ENCODE measurements around the gene CLMN. TPM values are rescaled to one million over a fixed set of nuclear protein-coding genes. Genes with fewer than 3 reads are reported as not detected.

CLMN gene
- total and polyA plus RNA-seq, 2 donors (not counting 3 experiments of a cell fraction or from before 2014, with no cell fraction given), result 0.72 to 9.6 TPM

DNA sequence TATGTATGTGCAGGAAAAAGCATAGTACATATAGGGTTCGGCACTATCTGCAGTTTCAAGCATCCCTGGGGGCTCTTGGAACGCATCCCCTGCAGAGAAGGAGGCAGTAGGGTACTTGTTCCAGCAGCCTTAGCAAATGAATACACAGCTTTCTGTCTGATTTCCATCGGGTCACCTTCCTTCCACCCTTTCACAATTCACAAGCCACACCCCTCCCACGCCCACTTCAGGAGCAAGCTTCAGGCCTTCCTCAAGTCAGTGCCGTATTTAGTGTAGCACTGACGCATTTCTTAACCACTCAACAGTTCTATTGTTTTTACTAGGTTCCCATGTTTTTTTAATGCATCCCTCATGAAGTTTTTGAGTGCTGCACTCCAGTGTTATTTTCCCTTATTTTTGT lies 64.2 kb downstream of the CLMN start:
- DNase-seq (ENCODE audit: low read depth, low spot score) (peak; percentile 61), FAIRE-seq (peak; percentile 91)
- POLR2A ChIA-PET, result no interaction called here

More for the DNA sequence above, 64.2 kb downstream of the CLMN start:
- no peaks in the 10 kb centered on the region for H3K36me3 ChIP-seq (ENCODE audit: control insufficient read depth in 2 of 2, extremely low read depth in 1 of 2, insufficient read depth in 2 of 2, low read length in 2 of 2)
- H3K4me3 ChIP-seq (replicated peaks in 1 of 3; ENCODE audit: insufficient read depth in 1 of 3, low read depth in 1 of 3, low read length in 3 of 3), result no peak overlapping the region
- BruUV-seq (replicated peaks), result no TSS peak
- dilution Hi-C loops (cut with MboI; ENCODE audit: extremely low pct_ligation_motif_present, low sequenced_read_pairs), result no loop called here
- peak overlapping the region; percentile 47 for H3K4me2 ChIP-seq (ENCODE audit: insufficient read depth, low read length)
- CTCF ChIA-PET, result interaction anchor here (0.9 to 1.4 kb wide), 3 partner anchors 10 to 106 kb away, joined by 3 to 5 read pairs (median 3); no protein-coding TSS in a partner anchor
- no peak overlapping the region for H3K27ac ChIP-seq (ENCODE audit: insufficient read depth, low read depth, low read length)
- H3K79me2 ChIP-seq (ENCODE audit: control insufficient read depth, insufficient read depth, low read length), result no peaks in the 10 kb centered on the region
- no peak for TF ChIP-seq JUN (IDR thresholded peaks at IDR 0.05; ENCODE audit: borderline replicate concordance, insufficient read depth, insufficient read length, low read depth)
- TF ChIP-seq MYC (IDR thresholded peaks at IDR 0.05; ENCODE audit: low read depth, low read length), result no peak
- TF ChIP-seq, protein P1, sequence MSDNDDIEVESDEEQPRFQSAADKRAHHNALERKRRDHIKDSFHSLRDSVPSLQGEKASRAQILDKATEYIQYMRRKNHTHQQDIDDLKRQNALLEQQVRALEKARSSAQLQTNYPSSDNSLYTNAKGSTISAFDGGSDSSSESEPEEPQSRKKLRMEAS (IDR thresholded peaks at IDR 0.05; ENCODE audit: insufficient read depth, insufficient read length), result no peak
- TF ChIP-seq, protein P2, sequence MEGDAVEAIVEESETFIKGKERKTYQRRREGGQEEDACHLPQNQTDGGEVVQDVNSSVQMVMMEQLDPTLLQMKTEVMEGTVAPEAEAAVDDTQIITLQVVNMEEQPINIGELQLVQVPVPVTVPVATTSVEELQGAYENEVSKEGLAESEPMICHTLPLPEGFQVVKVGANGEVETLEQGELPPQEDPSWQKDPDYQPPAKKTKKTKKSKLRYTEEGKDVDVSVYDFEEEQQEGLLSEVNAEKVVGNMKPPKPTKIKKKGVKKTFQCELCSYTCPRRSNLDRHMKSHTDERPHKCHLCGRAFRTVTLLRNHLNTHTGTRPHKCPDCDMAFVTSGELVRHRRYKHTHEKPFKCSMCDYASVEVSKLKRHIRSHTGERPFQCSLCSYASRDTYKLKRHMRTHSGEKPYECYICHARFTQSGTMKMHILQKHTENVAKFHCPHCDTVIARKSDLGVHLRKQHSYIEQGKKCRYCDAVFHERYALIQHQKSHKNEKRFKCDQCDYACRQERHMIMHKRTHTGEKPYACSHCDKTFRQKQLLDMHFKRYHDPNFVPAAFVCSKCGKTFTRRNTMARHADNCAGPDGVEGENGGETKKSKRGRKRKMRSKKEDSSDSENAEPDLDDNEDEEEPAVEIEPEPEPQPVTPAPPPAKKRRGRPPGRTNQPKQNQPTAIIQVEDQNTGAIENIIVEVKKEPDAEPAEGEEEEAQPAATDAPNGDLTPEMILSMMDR (IDR thresholded peaks at IDR 0.05; ENCODE audit: extremely low read depth in 1 of 2, insufficient read depth in 1 of 2, low read depth in 1 of 2, low read length in 2 of 2), result no peak
- TF ChIP-seq EZH2 (IDR thresholded peaks at IDR 0.05; ENCODE audit: borderline replicate concordance, low read depth, low read length, severe bottlenecking), result no peak
- no peak for TF ChIP-seq POLR2AphosphoS5 (IDR thresholded peaks at IDR 0.05; ENCODE audit: insufficient read depth, low read depth, low read length)
- TF ChIP-seq GATA2 (IDR thresholded peaks at IDR 0.05; ENCODE audit: insufficient read depth, insufficient read length, low read depth, low read length), result no peak
- TF ChIP-seq POLR2A (IDR thresholded peaks at IDR 0.05; ENCODE audit: low read depth, low read length), result no peak
- TF ChIP-seq FOS (IDR thresholded peaks at IDR 0.05; ENCODE audit: borderline replicate concordance, insufficient read depth, low read length), result no peak
- no peaks in the 10 kb centered on the region for H3K9me3 ChIP-seq (replicated peaks; ENCODE audit: control insufficient read depth, insufficient read depth, low read length)
- no peaks in the 10 kb centered on the region for H3K9me1 ChIP-seq (replicated peaks; ENCODE audit: control insufficient read depth, extremely low read depth, insufficient read depth, low read length)
- intact Hi-C loops (cut with micrococcal nuclease), result no loop called here
- no peaks in the 10 kb centered on the region for H3K27me3 ChIP-seq (ENCODE audit: control insufficient read depth in 2 of 2, insufficient read depth in 2 of 2, low read length in 2 of 2)
- H2AFZ ChIP-seq (ENCODE audit: low read depth, low read length), result no peak overlapping the region
- H3K9ac ChIP-seq (replicated peaks; ENCODE audit: extremely low read depth, insufficient read depth, low read length), result no peak overlapping the region
- no peaks in the 10 kb centered on the region for H4K20me1 ChIP-seq (replicated peaks; ENCODE audit: control insufficient read depth, extremely low read depth, insufficient read depth, low read length)
- peaks cover 48% of the 10 kb centered on the region for H3K4me1 ChIP-seq (ENCODE audit: control insufficient read depth, extremely low read depth, insufficient read depth, low read length)
